NB4 (cell line): ENCODE measurements around the gene UST.

Experiments
- MYC ChIP-seq: IDR thresholded peaks from 2 replicates; pipeline ENCODE4 v1.6.1; 2011; ENCODE audit warnings: low read depth, low read length
- POLR2A ChIP-seq: IDR thresholded peaks from 2 replicates; pipeline ENCODE4 v1.6.1; 2011; ENCODE audit warnings: mild to moderate bottlenecking; ENCODE audit not compliant: insufficient read length; ENCODE audit errors: extremely low read depth
- TF ChIP-seq, protein P1 (sequence below): IDR thresholded peaks from one replicate; pipeline ENCODE4 v1.5.1; 2012; ENCODE audit warnings: low read depth, low read length

DNA sequence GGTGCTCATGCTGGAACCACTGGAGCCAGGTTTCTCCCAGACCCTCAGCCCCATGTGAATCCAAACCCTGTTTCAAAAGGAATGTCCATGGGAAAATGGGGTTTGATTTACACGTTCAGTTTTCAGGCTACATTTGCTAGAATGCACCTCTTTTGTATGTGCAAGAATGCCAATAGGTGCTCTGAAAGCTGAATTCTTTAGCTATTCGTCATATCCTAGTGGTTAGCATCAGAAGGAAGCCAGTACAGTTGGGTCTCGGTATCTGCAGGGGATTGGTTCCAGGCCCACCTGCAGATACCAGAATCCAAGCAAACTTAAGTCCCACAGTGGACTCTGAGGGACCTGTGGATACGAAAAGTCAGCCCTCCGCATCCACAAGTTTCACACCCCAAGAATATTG, 93.4 kb downstream of the UST start:
- TF ChIP-seq, protein P1, sequence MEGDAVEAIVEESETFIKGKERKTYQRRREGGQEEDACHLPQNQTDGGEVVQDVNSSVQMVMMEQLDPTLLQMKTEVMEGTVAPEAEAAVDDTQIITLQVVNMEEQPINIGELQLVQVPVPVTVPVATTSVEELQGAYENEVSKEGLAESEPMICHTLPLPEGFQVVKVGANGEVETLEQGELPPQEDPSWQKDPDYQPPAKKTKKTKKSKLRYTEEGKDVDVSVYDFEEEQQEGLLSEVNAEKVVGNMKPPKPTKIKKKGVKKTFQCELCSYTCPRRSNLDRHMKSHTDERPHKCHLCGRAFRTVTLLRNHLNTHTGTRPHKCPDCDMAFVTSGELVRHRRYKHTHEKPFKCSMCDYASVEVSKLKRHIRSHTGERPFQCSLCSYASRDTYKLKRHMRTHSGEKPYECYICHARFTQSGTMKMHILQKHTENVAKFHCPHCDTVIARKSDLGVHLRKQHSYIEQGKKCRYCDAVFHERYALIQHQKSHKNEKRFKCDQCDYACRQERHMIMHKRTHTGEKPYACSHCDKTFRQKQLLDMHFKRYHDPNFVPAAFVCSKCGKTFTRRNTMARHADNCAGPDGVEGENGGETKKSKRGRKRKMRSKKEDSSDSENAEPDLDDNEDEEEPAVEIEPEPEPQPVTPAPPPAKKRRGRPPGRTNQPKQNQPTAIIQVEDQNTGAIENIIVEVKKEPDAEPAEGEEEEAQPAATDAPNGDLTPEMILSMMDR: no peak
- TF ChIP-seq POLR2A: no peak
- TF ChIP-seq MYC: no peak
